MCF 10A (cell line): ENCODE measurements around the gene LUZP2. TPM values are rescaled to one million over a fixed set of nuclear protein-coding genes. Genes with fewer than 3 reads are reported as not detected.

Source experiments
- BruUV-seq: library from RNA; stranded (reverse); fragments of 400-500 nt; replicated peaks from 2 replicates; lab custom pipeline; 2021; lab: Mats Ljungman, UMichigan
- CTCF ChIA-PET: fragments of 300-600 bp; sonication (Branson Sonifier 250); formaldehyde crosslinking; extraction: SDS; loops from one replicate; lab custom pipeline; 2021; ENCODE audit warnings: antibody characterized with exemption, inconsistent platforms; lab: Yijun Ruan, JAX
- POLR2A ChIA-PET: fragments of 300-600, 350-650 bp; sonication (Branson Sonifier 250); formaldehyde crosslinking; extraction: SDS; loops from one replicate; lab custom pipeline; 2020; ENCODE audit warnings: antibody characterized with exemption, inconsistent platforms; lab: Yijun Ruan, JAX
- DNase-seq: peaks from one replicate; pipeline ENCODE4 v3.0.0-alpha.2; 2018; ENCODE audit not compliant: unreplicated experiment
- H3K27ac Mint-ChIP-seq: one replicate; pipeline ENCODE4 v1.8.0; 2022; ENCODE audit warnings: mild to moderate bottlenecking, low read depth, mixed read lengths; ENCODE audit not compliant: unreplicated experiment
- H3K27me3 Mint-ChIP-seq: one replicate; pipeline ENCODE4 v1.8.0; 2022; ENCODE audit warnings: mixed read lengths; ENCODE audit not compliant: insufficient read depth, unreplicated experiment
- H3K36me3 Mint-ChIP-seq: one replicate; pipeline ENCODE4 v1.8.0; 2022; ENCODE audit warnings: mild to moderate bottlenecking, moderate library complexity, mixed read lengths; ENCODE audit not compliant: insufficient read depth, unreplicated experiment
- H3K4me1 Mint-ChIP-seq: one replicate; pipeline ENCODE4 v1.8.0; 2022; ENCODE audit warnings: mixed read lengths; ENCODE audit not compliant: insufficient read depth, unreplicated experiment
- H3K4me3 Mint-ChIP-seq: one replicate; pipeline ENCODE4 v1.8.0; 2022; ENCODE audit warnings: mild to moderate bottlenecking, moderate library complexity, mixed read lengths; ENCODE audit not compliant: unreplicated experiment
- H3K9me3 Mint-ChIP-seq: one replicate; pipeline ENCODE4 v1.8.0; 2022; ENCODE audit warnings: mixed read lengths; ENCODE audit not compliant: unreplicated experiment
- CTCF ChIP-seq: fragments of 200-600 bp; IDR thresholded peaks from one replicate; pipeline ENCODE4 v1.8.0; 2022; ENCODE audit warnings: antibody characterized with exemption, mild to moderate bottlenecking; ENCODE audit not compliant: unreplicated experiment
- intact Hi-C: fragments of 100-400 bp; cut with micrococcal nuclease; formaldehyde crosslinking; loops from 2 replicates; pipeline ENCODE4 v1.14.1; 2022
- total RNA-seq: library from RNA; stranded (reverse); gene quantifications from 2 replicates; pipeline ENCODE4 v1.2.3, GENCODE V29; 2022

The LUZP2 gene
- total RNA-seq, 1 experiment from 2014 or later = not detected

DNA sequence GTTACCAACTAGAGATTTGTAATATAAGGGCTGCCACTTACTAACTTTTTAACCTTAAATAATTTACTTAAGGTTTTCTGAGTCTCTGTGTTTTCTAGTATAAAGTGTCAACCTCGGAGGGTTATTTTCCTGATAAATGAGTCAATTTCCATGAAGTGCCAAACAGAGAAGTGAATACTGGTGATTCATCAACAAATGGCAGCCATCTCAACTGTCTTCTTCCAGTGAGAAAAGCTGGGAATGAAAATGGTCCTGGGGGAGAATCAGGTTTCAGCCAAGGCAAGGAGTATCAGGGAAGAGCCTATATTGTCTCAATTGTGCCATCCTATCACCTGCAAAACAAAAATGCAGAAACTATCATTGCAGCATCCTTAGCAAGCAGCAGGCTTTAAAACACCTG is 129.1 kb downstream of the LUZP2 start:
- CTCF ChIA-PET = no interaction called here
- DNase-seq = no peak
- no peaks in the 10 kb centered on the region for H3K9me3 Mint-ChIP-seq
- no TSS peak for BruUV-seq
- intact Hi-C loops = no loop called here
- H3K4me1 Mint-ChIP-seq = no peaks in the 10 kb centered on the region
- H3K27me3 Mint-ChIP-seq = peaks cover 55% of the 10 kb centered on the region
- POLR2A ChIA-PET = no interaction called here
- H3K27ac Mint-ChIP-seq = no peak overlapping the region
- TF ChIP-seq CTCF = no peak
- H3K4me3 Mint-ChIP-seq = no peak overlapping the region
- no peaks in the 10 kb centered on the region for H3K36me3 Mint-ChIP-seq

DNA sequence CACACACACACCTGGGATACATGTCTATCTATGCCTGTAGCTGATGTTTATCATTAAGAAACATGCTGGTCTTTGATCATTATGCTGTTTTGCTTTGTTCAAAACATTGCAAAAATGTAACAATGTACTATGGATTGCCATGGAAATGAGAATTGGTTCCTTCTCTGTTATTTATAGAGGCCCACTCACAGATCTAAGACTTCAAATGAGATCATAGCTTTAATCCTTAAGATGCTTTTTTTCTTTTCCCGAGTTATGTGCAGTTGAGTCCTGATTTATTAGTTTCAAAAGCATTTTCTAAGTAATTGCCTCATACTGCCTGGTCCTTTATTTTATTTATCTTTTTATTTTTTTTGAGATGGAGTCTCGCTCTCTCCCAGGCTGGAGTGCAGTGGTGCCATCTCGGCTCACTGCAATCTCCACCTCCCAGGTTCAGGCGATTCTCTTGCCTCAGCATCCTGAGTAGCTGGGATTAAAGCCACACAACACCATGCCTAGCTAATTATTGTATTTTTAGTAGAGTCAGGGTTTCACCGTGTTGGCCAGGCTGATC is 131.4 kb downstream of the LUZP2 start:
- DNase-seq = no peak
- H3K27me3 Mint-ChIP-seq = peaks cover 53% of the 10 kb centered on the region
- BruUV-seq = no TSS peak
- ChIA-PET POLR2A (interaction anchor here (1.0 kb wide), 1 partner anchor 9 kb away, joined by 3 read pairs; no protein-coding TSS in a partner anchor), CTCF (interaction anchor here (0.6 kb wide), 1 partner anchor 545 kb away, joined by 3 read pairs; no protein-coding TSS in a partner anchor)
- no peaks in the 10 kb centered on the region for H3K4me1 Mint-ChIP-seq
- H3K36me3 Mint-ChIP-seq = no peaks in the 10 kb centered on the region
- no peak for TF ChIP-seq CTCF
- intact Hi-C loops = no loop called here
- H3K4me3 Mint-ChIP-seq = no peak overlapping the region
- no peaks in the 10 kb centered on the region for H3K9me3 Mint-ChIP-seq
- H3K27ac Mint-ChIP-seq = no peak overlapping the region

DNA sequence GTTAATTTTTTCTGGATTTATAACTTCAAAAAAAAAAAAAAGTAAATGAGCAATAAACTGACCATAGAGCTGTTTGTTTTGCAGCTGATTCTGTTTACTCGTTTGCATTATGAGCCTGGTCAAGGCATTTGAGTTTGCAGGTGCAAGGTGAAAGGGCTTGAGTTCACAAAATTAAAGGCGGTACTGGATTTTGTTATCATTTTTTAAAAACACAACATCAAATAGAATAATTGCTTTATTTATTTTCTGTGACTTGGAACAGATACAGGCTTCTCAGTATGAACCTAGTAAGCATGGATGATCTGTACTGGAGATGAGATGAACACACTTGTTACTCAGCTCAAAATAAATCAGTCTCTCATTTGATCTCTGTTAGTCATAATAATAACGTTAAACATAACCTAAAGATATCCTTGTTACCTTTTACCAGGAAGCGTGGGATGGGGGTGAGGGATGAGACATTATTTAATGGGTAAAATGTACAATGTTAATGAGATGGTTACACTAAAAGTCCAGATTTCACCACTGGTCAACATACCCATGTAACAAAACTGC is 137.8 kb downstream of the LUZP2 start:
- Mint-ChIP-seq H3K27me3 (peaks cover 38% of the 10 kb centered on the region), H3K27ac (no peak overlapping the region), H3K9me3 (no peaks in the 10 kb centered on the region), H3K4me3 (no peak overlapping the region), H3K4me1 (no peaks in the 10 kb centered on the region), H3K36me3 (no peaks in the 10 kb centered on the region)
- ChIA-PET POLR2A (no interaction called here), CTCF (interaction anchor here (0.7 kb wide), 1 partner anchor 1809 kb away, joined by 3 read pairs; no protein-coding TSS in a partner anchor)
- no peak for DNase-seq
- intact Hi-C loops = no loop called here
- no peak for TF ChIP-seq CTCF
- BruUV-seq = no TSS peak

DNA sequence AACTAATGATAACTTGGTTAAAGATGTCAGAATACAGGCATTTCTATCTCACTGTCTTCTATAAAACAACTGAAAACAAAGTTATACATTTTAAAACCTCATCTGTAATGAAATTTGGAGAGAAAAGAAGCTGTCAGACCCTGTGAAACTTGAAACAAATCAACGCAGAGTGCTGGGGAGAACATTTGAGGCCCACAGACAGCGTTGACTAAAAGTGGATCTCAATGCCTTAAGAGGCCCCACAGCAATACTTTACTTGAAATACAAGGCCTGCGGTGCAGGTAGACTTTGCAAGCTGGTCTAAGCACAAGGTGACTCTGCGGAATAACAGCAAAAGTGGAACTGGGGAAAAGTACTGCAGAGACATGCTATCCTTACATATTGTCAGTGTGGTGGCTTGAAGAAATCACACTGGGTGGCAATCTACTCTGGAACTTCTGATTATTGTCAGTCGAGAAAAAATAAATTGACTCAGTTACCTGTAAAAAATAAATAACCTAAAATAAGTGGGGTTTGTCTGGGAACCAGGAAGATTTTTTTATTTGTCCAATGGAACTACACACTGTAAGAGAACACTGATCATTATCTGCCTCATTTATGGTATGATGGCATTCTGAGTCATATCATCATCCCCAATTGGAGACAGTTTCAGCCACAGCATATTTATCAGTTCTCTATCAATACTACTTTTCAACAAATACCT is 138.9 kb downstream of the LUZP2 start:
- DNase-seq = no peak
- CTCF ChIA-PET = no interaction called here
- Mint-ChIP-seq H3K27me3 (peaks cover 36% of the 10 kb centered on the region), H3K4me1 (no peaks in the 10 kb centered on the region), H3K27ac (no peak overlapping the region), H3K4me3 (no peak overlapping the region), H3K36me3 (no peaks in the 10 kb centered on the region), H3K9me3 (no peaks in the 10 kb centered on the region)
- intact Hi-C loops = no loop called here
- POLR2A ChIA-PET = no interaction called here
- no TSS peak for BruUV-seq
- no peak for TF ChIP-seq CTCF
